Activated naive CD4-positive, alpha-beta T cell (primary cell): ENCODE results near the gene PCSK5.

Experiments
- DNase-seq, 4 experiments: peaks; one replicate each; lab custom pipeline; 2025; lab: John Stamatoyannopoulos, UW

Gene PCSK5

DNA sequence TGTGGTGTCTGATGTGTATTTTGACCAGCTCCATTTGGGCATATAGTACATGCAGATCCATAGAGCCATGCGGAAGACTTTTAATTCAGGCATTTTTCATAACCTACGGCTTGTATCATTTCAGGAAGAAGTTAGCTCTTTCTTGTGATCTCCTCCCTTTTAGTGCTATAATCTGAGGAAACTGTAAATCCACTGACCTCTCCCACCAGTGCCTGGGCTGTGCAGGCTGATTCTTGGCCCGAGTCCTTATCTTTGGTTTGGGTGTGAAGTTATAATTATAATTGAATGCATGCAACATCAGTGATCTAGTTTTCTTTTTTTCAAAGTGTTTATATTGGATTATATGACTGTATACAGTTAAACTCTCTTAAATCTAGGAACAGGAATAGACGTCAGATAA lies 247.9 kb downstream of the PCSK5 start:
- DNase-seq, result no peak

GRCh38 chr9:76143834-76144233 lies 253.4 kb downstream of the PCSK5 start:
- no peak for DNase-seq

DNA sequence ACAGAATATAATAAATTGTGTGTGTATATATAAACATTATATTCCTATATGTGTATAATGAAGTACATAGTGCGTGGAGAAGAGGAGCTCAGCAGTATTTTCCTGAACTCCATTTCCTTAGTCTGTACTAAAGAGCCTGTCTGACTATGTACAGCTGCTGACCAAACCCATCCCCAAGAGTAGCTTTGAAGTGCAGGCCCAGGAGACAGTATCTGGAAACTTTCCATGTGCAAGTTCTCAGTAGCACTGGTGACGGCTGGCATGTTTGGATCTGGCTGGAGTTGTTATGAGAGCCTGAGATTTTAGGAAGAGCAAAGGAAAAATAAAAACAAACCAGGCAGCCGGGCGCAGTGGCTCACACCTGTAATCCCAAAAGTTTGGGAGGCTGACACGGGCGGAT lies 259.5 kb downstream of the PCSK5 start:
- no peak for DNase-seq

DNA sequence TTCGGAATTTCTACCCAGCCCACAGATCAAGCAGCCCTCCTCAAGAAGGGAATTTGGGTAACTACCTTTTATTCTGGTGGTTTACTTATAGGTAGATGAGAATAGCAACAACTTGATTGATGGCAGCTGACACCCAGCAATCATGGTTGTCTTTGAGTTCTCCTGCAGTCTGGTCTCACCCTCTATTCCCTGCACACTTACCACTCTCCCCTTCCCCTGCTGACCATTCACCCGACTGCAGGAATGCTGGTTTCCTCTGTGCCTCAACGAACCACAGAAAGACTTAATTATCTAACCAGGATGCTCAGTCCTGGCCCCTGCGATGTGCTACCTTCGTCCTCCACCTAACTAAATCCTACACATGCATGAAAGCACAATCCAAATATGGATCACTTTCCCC lies 260.8 kb downstream of the PCSK5 start:
- DNase-seq, result no peak

- DNase-seq, result no peak
Observed at GRCh38 chr9:76153339-76153738, 262.9 kb downstream of the PCSK5 start.

DNA sequence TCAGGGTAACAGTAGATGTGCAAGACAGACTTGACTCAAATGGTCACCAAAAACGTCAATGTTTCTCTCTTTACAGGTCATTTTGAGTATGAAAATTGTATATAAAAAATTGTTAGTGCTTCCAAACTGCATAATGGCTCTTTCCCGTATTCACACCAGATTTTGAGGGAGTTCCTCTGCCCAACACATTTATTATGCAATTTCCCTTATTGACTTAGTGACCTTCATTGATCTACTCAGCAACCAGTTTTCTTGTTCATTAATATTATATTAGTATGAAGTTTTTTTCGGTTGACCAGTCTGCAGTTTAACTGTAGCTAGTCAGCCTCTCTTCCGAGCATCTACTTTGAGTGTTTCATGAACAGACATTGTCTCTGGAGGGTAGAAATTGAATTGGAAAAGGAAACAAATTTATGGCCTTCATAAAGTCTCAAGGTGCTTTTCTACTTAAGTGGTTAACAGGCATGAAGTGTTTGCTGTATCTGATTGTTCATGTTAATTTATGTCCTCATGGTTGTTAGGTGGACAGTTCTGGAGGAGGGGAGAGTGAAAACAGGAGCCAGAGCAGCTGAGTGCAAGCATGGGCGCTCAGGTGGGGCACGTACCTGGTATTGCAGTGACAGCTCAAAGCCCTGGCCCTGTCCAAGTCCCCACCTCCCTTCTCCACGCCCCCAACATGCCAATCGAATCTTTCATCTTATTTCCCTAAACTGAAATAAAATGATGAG lies 263.6 kb downstream of the PCSK5 start:
- no peak for DNase-seq

- no peak for DNase-seq
Observed at GRCh38 chr9:76155361-76155760, 264.9 kb downstream of the PCSK5 start.

GRCh38 chr9:76158713-76159112 lies 268.2 kb downstream of the PCSK5 start:
- no peak for DNase-seq

DNA sequence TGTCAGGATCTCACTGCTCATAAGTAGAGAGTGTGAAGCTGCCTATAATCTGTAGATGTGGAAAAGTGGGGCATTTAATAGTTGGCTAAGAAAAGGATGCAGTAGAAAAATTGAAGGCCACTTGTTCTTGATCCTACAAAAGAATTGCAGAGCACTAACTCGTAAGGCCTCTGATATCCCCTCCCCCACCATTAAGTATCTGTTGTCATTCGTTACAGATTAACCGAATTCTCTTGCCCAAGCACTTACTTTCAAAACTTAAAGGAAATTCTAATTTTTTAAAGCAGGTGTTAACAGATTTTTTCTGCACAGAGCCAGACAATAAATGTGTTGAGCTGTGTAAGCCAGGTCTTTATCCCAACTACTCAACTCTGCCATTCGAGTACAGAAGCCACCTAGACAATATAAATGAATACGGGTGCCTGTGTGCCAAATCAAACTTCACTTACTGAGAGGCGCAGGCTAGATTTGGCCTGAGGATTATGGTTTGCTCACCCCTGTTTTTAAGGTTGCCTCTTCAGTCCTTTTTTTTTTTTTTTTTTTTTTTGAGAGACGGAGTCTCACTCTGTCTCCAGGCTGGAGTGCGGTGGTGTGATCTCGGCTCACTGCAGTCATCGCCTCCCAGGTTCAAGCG lies 268.9 kb downstream of the PCSK5 start:
- DNase-seq, result no peak

DNA sequence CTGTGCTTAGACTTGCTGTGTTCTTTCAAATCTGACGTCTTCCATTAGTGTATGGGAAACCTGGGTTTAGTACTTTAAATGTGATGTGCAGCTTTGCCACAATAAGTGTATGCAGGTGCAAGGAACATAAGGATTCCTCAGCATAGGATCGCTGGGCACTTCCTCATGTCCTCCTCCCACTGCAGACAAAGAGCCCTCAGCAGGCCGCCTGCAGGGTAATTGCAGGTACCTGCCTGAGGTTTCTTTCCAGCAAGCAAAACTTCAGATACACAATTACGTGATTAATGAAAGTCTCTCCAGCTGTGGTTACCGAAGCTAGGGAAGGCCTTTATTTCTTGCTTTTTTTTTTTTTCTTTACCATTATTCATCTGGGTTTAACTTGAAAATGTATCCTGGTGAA lies 270.6 kb downstream of the PCSK5 start:
- DNase-seq, result no peak

DNA sequence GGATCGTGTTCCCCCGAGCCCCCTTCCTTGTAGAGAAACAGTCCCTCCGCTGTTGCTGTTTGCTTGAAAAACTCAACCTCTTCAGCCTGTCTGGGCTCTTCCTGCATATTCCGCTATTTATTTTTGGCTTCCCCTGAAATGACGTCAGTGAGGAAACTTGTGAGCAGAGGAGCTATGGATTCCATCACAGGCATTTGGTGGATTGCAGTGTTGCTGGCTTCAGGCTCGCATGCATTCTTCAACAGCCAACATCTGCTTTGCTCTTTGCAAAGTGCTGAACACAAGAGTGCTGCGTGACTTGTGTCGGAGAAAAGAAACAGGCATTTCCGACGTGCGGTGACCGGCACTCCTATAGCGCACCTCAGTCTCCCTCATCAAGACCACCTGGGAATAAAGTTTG lies 271.1 kb downstream of the PCSK5 start:
- no peak for DNase-seq

GRCh38 chr9:76162086-76162730 lies 271.7 kb downstream of the PCSK5 start:
- DNase-seq, result no peak

GRCh38 chr9:76162751-76163500 lies 272.5 kb downstream of the PCSK5 start:
- no peak for DNase-seq

GRCh38 chr9:76166526-76166925 lies 276.1 kb downstream of the PCSK5 start:
- no peak for DNase-seq

GRCh38 chr9:76176171-76176570 lies 285.7 kb downstream of the PCSK5 start:
- no peak for DNase-seq

- DNase-seq, result no peak
Observed at GRCh38 chr9:76177931-76178330, 287.5 kb downstream of the PCSK5 start.

DNA sequence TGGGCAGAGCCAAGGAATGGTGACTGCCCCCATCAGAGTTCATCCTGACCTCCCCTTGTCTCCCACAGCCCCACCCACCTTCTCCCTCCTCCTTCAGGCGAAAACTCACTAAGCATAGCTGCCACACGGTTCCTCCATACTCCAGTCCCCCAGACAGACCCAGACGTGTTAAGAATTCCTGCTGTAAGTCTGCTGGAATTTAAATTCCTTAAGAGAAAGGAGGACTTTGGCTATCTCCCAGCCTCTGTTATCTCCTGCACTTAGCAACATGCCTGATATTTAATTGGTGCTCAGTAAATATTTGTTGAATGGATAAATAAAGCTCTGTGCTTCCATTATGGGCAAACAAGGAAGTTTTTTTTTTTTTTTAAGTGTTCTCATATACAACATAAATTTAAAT lies 290.1 kb downstream of the PCSK5 start:
- DNase-seq, result no peak

GRCh38 chr9:76181020-76181641 lies 290.7 kb downstream of the PCSK5 start:
- DNase-seq, result no peak

- no peak for DNase-seq
Observed at GRCh38 chr9:76181781-76182180, 291.3 kb downstream of the PCSK5 start.

DNA sequence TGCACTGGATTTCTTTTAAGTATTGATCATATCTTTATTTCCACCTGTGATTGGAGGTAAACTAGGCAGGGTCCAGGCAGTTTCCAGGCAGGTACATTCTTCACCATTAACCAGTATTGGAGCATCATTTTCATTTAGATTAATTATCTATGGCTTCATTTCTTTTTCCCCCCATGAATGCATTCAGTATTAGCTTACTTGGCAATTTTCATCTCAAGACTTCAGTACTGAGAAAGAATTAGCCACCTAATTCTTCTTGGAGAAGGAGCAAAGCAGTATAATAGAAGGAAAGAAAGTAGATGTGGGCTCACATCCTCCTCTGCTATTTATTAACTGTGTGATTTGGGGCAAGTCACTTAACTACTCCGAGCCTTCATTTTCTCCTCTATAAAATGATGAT lies 295.0 kb downstream of the PCSK5 start:
- no peak for DNase-seq

- no peak for DNase-seq
Observed at GRCh38 chr9:76188286-76188685, 297.8 kb downstream of the PCSK5 start.

DNA sequence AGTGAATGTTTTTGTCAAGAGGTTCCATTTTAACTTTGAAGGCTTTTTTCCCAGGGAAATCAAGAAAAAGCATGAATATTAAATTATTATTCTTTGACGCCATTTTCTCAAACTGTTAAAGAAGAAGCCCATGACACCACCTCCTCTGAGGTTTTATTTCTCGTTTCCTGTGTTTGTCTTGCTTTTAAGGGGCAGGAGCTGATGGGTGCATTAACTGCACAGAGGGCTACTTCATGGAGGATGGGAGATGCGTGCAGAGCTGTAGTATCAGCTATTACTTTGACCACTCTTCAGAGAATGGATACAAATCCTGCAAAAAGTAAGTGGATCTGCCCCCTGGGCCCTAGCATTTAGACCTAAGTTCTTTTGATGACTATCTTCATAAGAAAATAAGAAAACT lies 298.4 kb downstream of the PCSK5 start:
- no peak for DNase-seq
